Osteoblast (primary cell): ENCODE data around the gene ATP6V0A1. TPM values are rescaled to one million over a fixed set of nuclear protein-coding genes. Genes with fewer than 3 reads are reported as not detected.
"Not testable (repeated sequence)": the region's sequence is repeated elsewhere in the genome, so short reads cannot be mapped to it uniquely, and the experiment has no call there.

Source experiments
- DNase-seq: peaks from one replicate; pipeline ENCODE4 v3.0.0; 2011; ENCODE audit warnings: low spot score, mixed read lengths; ENCODE audit not compliant: insufficient read length; ENCODE audit errors: missing footprints
- H2AFZ ChIP-seq: 2 replicates; pipeline ENCODE4 v1.6.0; 2011; ENCODE audit warnings: mild to moderate bottlenecking, low read length
- H3K27ac ChIP-seq: 2 replicates; pipeline ENCODE4 v1.5.1; 2011; ENCODE audit warnings: mild to moderate bottlenecking, low read depth, low read length, moderate library complexity
- H3K27me3 ChIP-seq: 2 replicates; pipeline ENCODE4 v1.6.0; 2012; ENCODE audit warnings: mild to moderate bottlenecking, control low read depth, inconsistent platforms, low read length, moderate library complexity; ENCODE audit not compliant: insufficient read depth
- H3K36me3 ChIP-seq: 2 replicates; pipeline ENCODE4 v1.5.1; 2011; ENCODE audit warnings: mild to moderate bottlenecking, low read length, control low read depth, moderate library complexity; ENCODE audit not compliant: insufficient read depth
- H3K4me1 ChIP-seq: 2 replicates; pipeline ENCODE4 v1.5.1; 2011; ENCODE audit warnings: mild to moderate bottlenecking, low read length, control low read depth, moderate library complexity; ENCODE audit not compliant: insufficient read depth
- H3K4me2 ChIP-seq: 2 replicates; pipeline ENCODE4 v1.6.0; 2011; ENCODE audit warnings: mild to moderate bottlenecking, low read length; ENCODE audit not compliant: insufficient read depth
- H3K4me3 ChIP-seq: fragments of 200-600 bp; sonication (generic); 3 replicates; pipeline ENCODE4 v1.5.1; 2012; ENCODE audit warnings: mild to moderate bottlenecking, low read length, inconsistent platforms; ENCODE audit not compliant: insufficient read depth
- H3K79me2 ChIP-seq: 2 replicates; pipeline ENCODE4 v1.6.0; 2012; ENCODE audit warnings: mild to moderate bottlenecking, low read length, control low read depth, inconsistent platforms; ENCODE audit not compliant: insufficient read depth
- H3K9me3 ChIP-seq: 2 replicates; pipeline ENCODE4 v1.5.1; 2011; ENCODE audit warnings: low read depth, low read length, control low read depth
- H4K20me1 ChIP-seq: 2 replicates; pipeline ENCODE4 v1.6.0; 2012; ENCODE audit warnings: mild to moderate bottlenecking, low read length, control low read depth; ENCODE audit not compliant: insufficient read depth
- total RNA-seq: library from RNA; depleted of rRNA; stranded (reverse); fragments of >200 nt; gene quantifications from 2 replicates; pipeline ENCODE4 v1.2.3, GENCODE V29; 2012
- TF ChIP-seq, protein P1 (sequence below): IDR thresholded peaks from 2 replicates; pipeline ENCODE4 v1.5.1; 2011; ENCODE audit warnings: mild to moderate bottlenecking, low read depth, low read length, moderate library complexity; ENCODE audit errors: extremely low read depth

ATP6V0A1 gene
- total RNA-seq, 1 donor: 52.5 TPM

DNA sequence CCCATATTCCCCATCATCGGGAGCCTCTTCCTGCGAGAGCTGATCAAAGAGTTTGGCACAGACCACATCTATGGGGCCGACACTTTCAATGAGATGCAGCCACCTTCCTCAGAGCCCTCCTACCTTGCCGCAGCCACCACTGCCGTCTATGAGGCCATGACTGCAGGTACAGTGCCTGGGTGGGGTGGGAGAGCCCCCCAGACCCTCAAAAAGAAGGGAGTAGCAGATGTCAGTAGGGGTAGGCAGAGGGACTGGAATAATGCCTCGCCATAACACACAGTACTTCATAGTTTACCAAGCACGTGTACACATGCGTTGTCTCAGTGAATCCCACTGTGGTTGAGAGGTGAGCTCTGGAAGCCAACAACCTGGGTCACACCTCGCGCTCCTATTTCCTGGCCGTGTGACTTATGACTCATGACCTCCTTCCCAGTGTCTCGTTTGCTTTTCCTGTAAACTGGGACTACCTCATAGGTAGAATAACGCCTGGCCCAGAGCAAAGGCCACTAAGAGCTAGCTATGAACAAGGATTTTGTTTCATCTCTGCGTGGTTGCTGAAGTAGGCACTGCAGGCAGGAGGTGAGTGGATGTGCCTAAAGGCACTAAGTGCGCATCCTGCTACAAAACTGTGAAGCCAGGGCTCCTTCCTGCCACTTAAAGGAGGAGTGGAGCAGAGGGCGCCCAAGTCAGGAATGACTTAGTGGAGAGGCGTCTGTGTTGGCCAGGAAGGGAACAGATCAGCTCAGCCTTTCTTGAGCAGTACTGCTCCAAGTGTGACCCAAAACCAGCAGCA, 82.6 kb downstream of the ATP6V0A1 start:
- Histone ChIP-seq H3K4me2 (no peak overlapping the region), H3K27ac (no peak overlapping the region), H3K36me3 (peaks cover 45% of the 10 kb centered on the region), H4K20me1 (peaks cover 10% of the 10 kb centered on the region), H3K79me2 (peaks cover 23% of the 10 kb centered on the region), H3K4me3 (no peak overlapping the region), H3K9me3 (no peaks in the 10 kb centered on the region), H3K4me1 (peaks cover 8% of the 10 kb centered on the region), H2AFZ (no peak overlapping the region), H3K27me3 (no peaks in the 10 kb centered on the region)
- TF ChIP-seq, protein P1, sequence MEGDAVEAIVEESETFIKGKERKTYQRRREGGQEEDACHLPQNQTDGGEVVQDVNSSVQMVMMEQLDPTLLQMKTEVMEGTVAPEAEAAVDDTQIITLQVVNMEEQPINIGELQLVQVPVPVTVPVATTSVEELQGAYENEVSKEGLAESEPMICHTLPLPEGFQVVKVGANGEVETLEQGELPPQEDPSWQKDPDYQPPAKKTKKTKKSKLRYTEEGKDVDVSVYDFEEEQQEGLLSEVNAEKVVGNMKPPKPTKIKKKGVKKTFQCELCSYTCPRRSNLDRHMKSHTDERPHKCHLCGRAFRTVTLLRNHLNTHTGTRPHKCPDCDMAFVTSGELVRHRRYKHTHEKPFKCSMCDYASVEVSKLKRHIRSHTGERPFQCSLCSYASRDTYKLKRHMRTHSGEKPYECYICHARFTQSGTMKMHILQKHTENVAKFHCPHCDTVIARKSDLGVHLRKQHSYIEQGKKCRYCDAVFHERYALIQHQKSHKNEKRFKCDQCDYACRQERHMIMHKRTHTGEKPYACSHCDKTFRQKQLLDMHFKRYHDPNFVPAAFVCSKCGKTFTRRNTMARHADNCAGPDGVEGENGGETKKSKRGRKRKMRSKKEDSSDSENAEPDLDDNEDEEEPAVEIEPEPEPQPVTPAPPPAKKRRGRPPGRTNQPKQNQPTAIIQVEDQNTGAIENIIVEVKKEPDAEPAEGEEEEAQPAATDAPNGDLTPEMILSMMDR: no peak
- peak; percentile 29 for DNase-seq

- no peak overlapping the region for H3K4me3 ChIP-seq
- H3K9me3 ChIP-seq: no peaks in the 10 kb centered on the region
- no peak overlapping the region for H2AFZ ChIP-seq
- no peak overlapping the region for H3K4me2 ChIP-seq
- TF ChIP-seq, protein P1: no peak
- peaks cover 1% of the 10 kb centered on the region for H3K79me2 ChIP-seq
- peak; percentile 79 for DNase-seq
- H3K27me3 ChIP-seq: no peaks in the 10 kb centered on the region
- no peak overlapping the region for H3K27ac ChIP-seq
- H3K4me1 ChIP-seq: no peaks in the 10 kb centered on the region
- peaks cover 4% of the 10 kb centered on the region for H4K20me1 ChIP-seq
- peaks cover 40% of the 10 kb centered on the region for H3K36me3 ChIP-seq
Observed at GRCh38 chr17:42543190-42544079, 84.8 kb downstream of the ATP6V0A1 start.

DNA sequence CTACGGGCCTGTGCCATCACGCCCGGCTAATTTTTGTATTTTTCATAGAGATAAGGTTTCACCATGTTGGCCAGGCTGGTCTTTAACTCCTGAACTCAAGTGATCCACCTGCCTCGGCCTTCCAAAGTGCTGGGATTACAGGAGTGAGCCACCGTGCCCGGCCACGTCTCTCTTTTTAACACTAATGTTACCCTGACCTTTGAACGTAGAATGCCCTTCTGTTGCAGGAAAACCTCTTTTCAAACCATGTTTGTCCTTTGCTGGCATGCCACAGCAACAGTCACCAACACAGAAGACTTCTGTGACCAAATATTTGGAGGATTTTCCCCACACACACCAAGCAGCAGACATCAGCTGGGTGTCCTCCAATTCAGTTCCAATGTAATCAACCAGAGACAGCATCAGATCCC, 86.2 kb downstream of the ATP6V0A1 start:
- H4K20me1 ChIP-seq: no peaks in the 10 kb centered on the region
- H3K4me2 ChIP-seq: no peak overlapping the region
- no peak overlapping the region for H2AFZ ChIP-seq
- H3K4me1 ChIP-seq: no peaks in the 10 kb centered on the region
- H3K4me3 ChIP-seq: no peak overlapping the region
- H3K79me2 ChIP-seq: no peaks in the 10 kb centered on the region
- DNase-seq: no peak
- H3K36me3 ChIP-seq: peaks cover 32% of the 10 kb centered on the region
- no peaks in the 10 kb centered on the region for H3K27me3 ChIP-seq
- H3K9me3 ChIP-seq: no peaks in the 10 kb centered on the region
- no peak overlapping the region for H3K27ac ChIP-seq
- TF ChIP-seq, protein P1: no peak

GRCh38 chr17:42545755-42546505, 87.3 kb downstream of the ATP6V0A1 start:
- not testable (repeated sequence) for H3K4me2 ChIP-seq, H3K27ac ChIP-seq, H3K4me1 ChIP-seq, H4K20me1 ChIP-seq, H3K4me3 ChIP-seq, H3K9me3 ChIP-seq, H3K27me3 ChIP-seq, H3K79me2 ChIP-seq, H2AFZ ChIP-seq
- H3K36me3 ChIP-seq: peaks cover 28% of the 10 kb centered on the region
- peak; percentile 17 for DNase-seq
